Tibial nerve (tissue), 4 donors: ENCODE measurements around the gene LETM1. TPM values are rescaled to one million over a fixed set of nuclear protein-coding genes. Genes with fewer than 3 reads are reported as not detected.

Source experiments
- DNase-seq, 2 donors: peaks; one replicate each; pipeline ENCODE4 v3.0.0-alpha.2; 2019; ENCODE audit warnings: low spot score in 2 of 2
- H3K27ac ChIP-seq, 4 donors: fragments of 200-600 bp; sonication (generic) in 3 of 4; one replicate each; pipeline ENCODE4 v1.5.1; 2017 to 2019; ENCODE audit warnings: mild to moderate bottlenecking in 1 of 4
- H3K27me3 ChIP-seq, 2 donors: fragments of 200-600 bp; sonication (generic) in 1 of 2; one replicate each; pipeline versions ENCODE4 v1.5.1 to v1.6.0; 2017 to 2019
- H3K36me3 ChIP-seq, 3 donors: fragments of 200-600 bp; sonication (generic); one replicate each; pipeline ENCODE4 v1.5.1; 2018 to 2019
- H3K4me1 ChIP-seq, 4 donors: fragments of 200-600 bp; sonication (generic) in 3 of 4; one replicate each; pipeline ENCODE4 v1.5.1; 2017 to 2019
- H3K4me3 ChIP-seq, 4 donors: fragments of 200-600 bp; sonication (generic) in 3 of 4; one replicate each; pipeline ENCODE4 v1.5.1; 2017 to 2019; ENCODE audit warnings: mild to moderate bottlenecking in 1 of 4, moderate library complexity in 1 of 4
- H3K9me3 ChIP-seq, 4 donors: fragments of 200-600 bp; sonication (generic) in 3 of 4; one replicate each; pipeline ENCODE4 v1.5.1; 2017 to 2019
- CTCF ChIP-seq, 5 experiments: fragments of 200-600 bp in 3 of 5; fragments of 450-650 bp in 2 of 5; sonication (generic) in 3 of 5; IDR thresholded peaks; one replicate each; pipeline ENCODE4 v1.5.1; 2016 to 2019; ENCODE audit warnings: antibody characterized with exemption in 5 of 5, mild to moderate bottlenecking in 3 of 5, moderate library complexity in 2 of 5
- EP300 ChIP-seq, 2 donors: sonication (generic); formaldehyde crosslinking; IDR thresholded peaks; one replicate each; pipeline ENCODE4 v1.6.1; 2017; ENCODE audit warnings: antibody characterized with exemption in 2 of 2, mild to moderate bottlenecking in 1 of 2
- POLR2A ChIP-seq, 2 donors: fragments of 450-650 bp; IDR thresholded peaks; one replicate each; pipeline ENCODE4 v1.6.1; 2017; ENCODE audit warnings: antibody characterized with exemption in 2 of 2, mild to moderate bottlenecking in 2 of 2, moderate library complexity in 2 of 2
- WGBS, 2 donors: methylation state at CpG; one replicate each; pipeline ENCODE4 v1.1.5; 2018; 5-methylcytosine and 5-hydroxymethylcytosine counted together
- total RNA-seq, 4 donors: library from RNA; depleted of rRNA; stranded (reverse); fragments of >200 nt; gene quantifications; one replicate each; pipeline ENCODE4 v1.1.0, GENCODE V29; 2016

LETM1 gene
- total RNA-seq, 4 donors from 2014 or later = 53.5 to 85.5 (median 68.6) TPM

GRCh38 chr4:1783970-1784369 is 72.0 kb downstream of the LETM1 start:
- Histone ChIP-seq H3K9me3 (no peaks in the 10 kb centered on the region), H3K27me3 (no peaks in the 10 kb centered on the region), H3K4me1 (peaks cover 0 to 22% (median 0%) of the 10 kb centered on the region in 4 donors), H3K27ac (no peak overlapping the region), H3K36me3 (no peaks in the 10 kb centered on the region), H3K4me3 (no peak overlapping the region)
- TF ChIP-seq POLR2A (IDR thresholded peaks at IDR 0.05) = no peak
- TF ChIP-seq CTCF (IDR thresholded peaks at IDR 0.05) = no peak
- no peak for TF ChIP-seq EP300 (IDR thresholded peaks at IDR 0.05)
- no peak for DNase-seq
- WGBS, 2 donors = 73 to 82% methylated on average over 7 to 10 of the region's 12 CpGs

GRCh38 chr4:1783015-1783414 is 72.9 kb downstream of the LETM1 start:
- peaks cover 0 to 3% of the 10 kb centered on the region in 2 donors for H3K27me3 ChIP-seq
- no peak for TF ChIP-seq EP300 (IDR thresholded peaks at IDR 0.05)
- no peak for TF ChIP-seq CTCF (IDR thresholded peaks at IDR 0.05)
- TF ChIP-seq POLR2A (IDR thresholded peaks at IDR 0.05) = no peak
- H3K36me3 ChIP-seq = no peaks in the 10 kb centered on the region
- no peaks in the 10 kb centered on the region for H3K9me3 ChIP-seq
- WGBS, 2 donors = 72 to 84% methylated on average over 8 to 9 of the region's 10 CpGs
- H3K27ac ChIP-seq = no peak overlapping the region
- H3K4me1 ChIP-seq = peaks cover 0 to 30% (median 0%) of the 10 kb centered on the region in 4 donors
- no peak overlapping the region for H3K4me3 ChIP-seq
- DNase-seq = no peak

GRCh38 chr4:1780435-1780834 is 75.5 kb downstream of the LETM1 start:
- Histone ChIP-seq H3K36me3 (no peaks in the 10 kb centered on the region), H3K4me1 (peaks cover 0 to 29% (median 0%) of the 10 kb centered on the region in 4 donors), H3K27me3 (peaks cover 0 to 20% of the 10 kb centered on the region in 2 donors), H3K9me3 (no peaks in the 10 kb centered on the region), H3K4me3 (no peak overlapping the region), H3K27ac (no peak overlapping the region)
- TF ChIP-seq EP300 (IDR thresholded peaks at IDR 0.05) = no peak
- no peak for TF ChIP-seq CTCF (IDR thresholded peaks at IDR 0.05)
- TF ChIP-seq POLR2A (IDR thresholded peaks at IDR 0.05) = no peak
- 82 to 86% methylated on average over 14 of the region's 14 CpGs for WGBS, 2 donors
- DNase-seq = no peak

- H3K4me1 ChIP-seq = peaks cover 0 to 22% (median 0%) of the 10 kb centered on the region in 4 donors
- peaks cover 0 to 21% of the 10 kb centered on the region in 2 donors for H3K27me3 ChIP-seq
- no peak for TF ChIP-seq EP300 (IDR thresholded peaks at IDR 0.05)
- no peak for TF ChIP-seq POLR2A (IDR thresholded peaks at IDR 0.05)
- no peaks in the 10 kb centered on the region for H3K36me3 ChIP-seq
- 63 to 90% methylated on average over 3 to 12 of the region's 18 CpGs for WGBS, 2 donors
- H3K27ac ChIP-seq = no peak overlapping the region
- H3K9me3 ChIP-seq = no peaks in the 10 kb centered on the region
- DNase-seq = no peak
- H3K4me3 ChIP-seq = no peak overlapping the region
These were observed 76.2 kb downstream of the LETM1 start for GRCh38 chr4:1779588-1780382.

GRCh38 chr4:1778642-1779392 is 77.1 kb downstream of the LETM1 start:
- TF ChIP-seq POLR2A (IDR thresholded peaks at IDR 0.05) (no peak), EP300 (IDR thresholded peaks at IDR 0.05) (no peak)
- 62 to 67% methylated on average over 13 to 17 of the region's 18 CpGs for WGBS, 2 donors
- H3K27ac ChIP-seq = peak overlapping the region in 2 of 4 donors; percentile 21 to 64
- peaks cover 0 to 28% of the 10 kb centered on the region in 2 donors for H3K27me3 ChIP-seq
- H3K4me3 ChIP-seq = no peak overlapping the region
- no peaks in the 10 kb centered on the region for H3K9me3 ChIP-seq
- no peak for DNase-seq
- peaks cover 0 to 19% (median 0%) of the 10 kb centered on the region in 4 donors for H3K4me1 ChIP-seq
- no peaks in the 10 kb centered on the region for H3K36me3 ChIP-seq
